ENCODE data around the gene CYP2W1.

The CYP2W1 gene

DNA sequence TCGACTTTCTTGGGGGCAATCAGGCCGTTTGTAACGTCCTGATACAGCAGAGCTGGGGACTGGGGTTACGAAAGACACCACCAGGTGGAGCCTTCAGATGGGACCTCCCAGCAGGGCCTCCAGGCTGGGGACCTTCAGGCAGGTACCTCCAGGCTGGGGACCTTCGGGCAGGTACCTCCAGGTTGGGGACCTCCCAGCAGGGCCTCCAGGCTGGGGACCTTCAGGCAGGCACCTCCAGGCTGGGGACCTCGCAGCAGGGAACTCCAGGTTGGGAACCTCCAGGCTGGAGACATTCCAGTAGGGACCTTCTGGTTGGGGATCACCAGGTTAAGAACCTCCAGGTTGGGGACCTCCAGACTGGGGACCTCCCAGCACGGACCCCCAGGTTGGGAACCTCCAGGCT, 37.9 kb downstream of the CYP2W1 start:
- no peak overlapping the region for H2BK120ac ChIP-seq (ENCODE audit: insufficient read depth, low read length, poor library complexity)
- no peak overlapping the region for H3K4me3 ChIP-seq (ENCODE audit: low read depth, low read length)
- no peak overlapping the region for H3K27ac ChIP-seq (ENCODE audit: low read depth, low read length)
- no peak overlapping the region for H4K91ac ChIP-seq (ENCODE audit: low read depth, low read length)
- H2AFZ ChIP-seq (ENCODE audit: insufficient read depth, low read length, poor library complexity), result no peak overlapping the region
- H3K4ac ChIP-seq (ENCODE audit: low read depth, low read length), result no peak overlapping the region
- H3K18ac ChIP-seq (ENCODE audit: low read length), result no peak overlapping the region
- H2AK5ac ChIP-seq (ENCODE audit: low read length), result no peak overlapping the region
- WGBS (ENCODE audit: extremely low coverage, insufficient coverage, insufficient read length), result no CpG with 5 or more reads among the region's 7 CpGs
- no peak overlapping the region for H4K8ac ChIP-seq (ENCODE audit: low read depth, low read length)
- no peak overlapping the region for H3K23ac ChIP-seq (ENCODE audit: low read length)
- H3K27me3 ChIP-seq (ENCODE audit: insufficient read depth, low read length), result no peaks in the 10 kb centered on the region
- H3K79me2 ChIP-seq (ENCODE audit: control insufficient read depth, insufficient read depth, low read length, poor library complexity), result no peaks in the 10 kb centered on the region
- H3K79me1 ChIP-seq (ENCODE audit: low read length), result no peaks in the 10 kb centered on the region
- H4K12ac ChIP-seq (ENCODE audit: low read depth, low read length), result no peak overlapping the region
- H3K36me3 ChIP-seq (ENCODE audit: control insufficient read depth in 1 of 2, insufficient read depth in 2 of 2, low read length in 2 of 2), result peaks cover 25 to 35% of the 10 kb centered on the region in 2 experiments
- peaks cover 10% of the 10 kb centered on the region for H3K9me3 ChIP-seq (ENCODE audit: insufficient read depth, low read depth, low read length)
- no peak overlapping the region for H2BK5ac ChIP-seq (ENCODE audit: low read depth, low read length, poor library complexity)
- peaks cover under 1 to 7% of the 10 kb centered on the region in 2 experiments for H3K4me1 ChIP-seq (ENCODE audit: control insufficient read depth in 1 of 2, insufficient read depth in 2 of 2, low read length in 2 of 2)
- H3K9ac ChIP-seq (ENCODE audit: low read length), result no peak overlapping the region
- H2BK12ac ChIP-seq (ENCODE audit: low read length), result no peak overlapping the region
- H3K14ac ChIP-seq (ENCODE audit: low read length), result no peak overlapping the region
- no peak for DNase-seq
- no peak overlapping the region for H3K4me2 ChIP-seq (ENCODE audit: low read length)

DNA sequence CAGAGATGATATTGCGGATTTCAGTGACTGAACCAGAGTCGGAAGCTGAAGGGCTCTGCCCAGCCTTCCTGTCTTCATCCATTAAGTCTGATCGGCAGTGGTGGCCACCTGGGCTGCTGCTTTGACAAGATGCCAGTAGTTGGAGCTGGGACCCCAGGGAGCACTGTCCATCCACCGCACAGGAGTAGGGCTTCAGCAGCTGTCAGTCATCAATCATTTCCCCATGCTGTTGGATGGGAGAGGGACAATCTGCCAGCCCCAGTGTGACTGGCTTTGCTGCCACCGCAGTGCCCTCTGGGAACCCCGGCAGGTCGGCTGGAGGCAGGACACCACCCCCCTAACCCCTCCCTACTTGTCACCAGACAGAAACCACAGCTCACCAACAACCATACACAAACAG, 38.4 kb downstream of the CYP2W1 start:
- peaks cover 30 to 39% of the 10 kb centered on the region in 2 experiments for H3K36me3 ChIP-seq (ENCODE audit: control insufficient read depth in 1 of 2, insufficient read depth in 2 of 2, low read length in 2 of 2)
- H2BK12ac ChIP-seq (ENCODE audit: low read length), result no peak overlapping the region
- no peak overlapping the region for H2AK5ac ChIP-seq (ENCODE audit: low read length)
- no peak overlapping the region for H3K4me2 ChIP-seq (ENCODE audit: low read length)
- H3K27ac ChIP-seq (ENCODE audit: low read depth, low read length), result no peak overlapping the region
- no peak overlapping the region for H2BK120ac ChIP-seq (ENCODE audit: insufficient read depth, low read length, poor library complexity)
- H3K79me1 ChIP-seq (ENCODE audit: low read length), result no peaks in the 10 kb centered on the region
- peaks cover 10% of the 10 kb centered on the region for H3K9me3 ChIP-seq (ENCODE audit: insufficient read depth, low read depth, low read length)
- H3K27me3 ChIP-seq (ENCODE audit: insufficient read depth, low read length), result no peaks in the 10 kb centered on the region
- no peak overlapping the region for H3K4me3 ChIP-seq (ENCODE audit: low read depth, low read length)
- H3K79me2 ChIP-seq (ENCODE audit: control insufficient read depth, insufficient read depth, low read length, poor library complexity), result no peaks in the 10 kb centered on the region
- no peak overlapping the region for H2AFZ ChIP-seq (ENCODE audit: insufficient read depth, low read length, poor library complexity)
- peaks cover 0 to 3% of the 10 kb centered on the region in 2 experiments for H3K4me1 ChIP-seq (ENCODE audit: control insufficient read depth in 1 of 2, insufficient read depth in 2 of 2, low read length in 2 of 2)
- no peak for DNase-seq
- no CpG with 5 or more reads among the region's 7 CpGs for WGBS (ENCODE audit: extremely low coverage, insufficient coverage, insufficient read length)
- H3K23ac ChIP-seq (ENCODE audit: low read length), result no peak overlapping the region
- H4K8ac ChIP-seq (ENCODE audit: low read depth, low read length), result no peak overlapping the region
- no peak overlapping the region for H2BK5ac ChIP-seq (ENCODE audit: low read depth, low read length, poor library complexity)
- H3K18ac ChIP-seq (ENCODE audit: low read length), result no peak overlapping the region
- no peak overlapping the region for H3K4ac ChIP-seq (ENCODE audit: low read depth, low read length)
- H3K14ac ChIP-seq (ENCODE audit: low read length), result no peak overlapping the region
- no peak overlapping the region for H3K9ac ChIP-seq (ENCODE audit: low read length)
- H4K91ac ChIP-seq (ENCODE audit: low read depth, low read length), result no peak overlapping the region
- H4K12ac ChIP-seq (ENCODE audit: low read depth, low read length), result no peak overlapping the region

DNA sequence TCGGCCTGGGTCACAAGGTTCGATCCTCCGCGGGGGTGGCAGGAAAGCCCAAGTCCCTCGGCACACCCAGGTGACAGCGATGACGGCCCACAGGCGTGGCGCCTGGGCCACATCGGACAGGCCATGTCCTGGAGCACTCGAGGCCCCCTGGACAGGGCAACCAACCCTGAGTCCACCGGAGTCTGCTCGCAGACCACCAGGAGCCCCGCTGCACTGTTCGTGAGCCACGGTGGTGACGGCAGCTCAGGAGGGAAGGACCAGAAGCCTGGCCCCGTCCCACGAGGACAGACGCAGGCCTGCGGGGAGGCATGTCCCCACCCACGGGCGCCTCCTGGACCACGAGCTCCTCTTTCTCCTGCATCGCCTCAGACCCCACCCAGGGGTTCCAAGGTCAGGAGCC, 39.0 kb downstream of the CYP2W1 start:
- Histone ChIP-seq H2AK5ac (ENCODE audit: low read length) (no peak overlapping the region), H3K4me3 (ENCODE audit: low read depth, low read length) (no peak overlapping the region), H4K12ac (ENCODE audit: low read depth, low read length) (no peak overlapping the region), H3K4ac (ENCODE audit: low read depth, low read length) (no peak overlapping the region), H3K18ac (ENCODE audit: low read length) (peak overlapping the region; percentile 34), H3K9me3 (ENCODE audit: insufficient read depth, low read depth, low read length) (peaks cover 7% of the 10 kb centered on the region), H3K4me1 (ENCODE audit: control insufficient read depth in 1 of 2, insufficient read depth in 2 of 2, low read length in 2 of 2) (peaks cover 2 to 4% of the 10 kb centered on the region in 2 experiments), H3K23ac (ENCODE audit: low read length) (no peak overlapping the region), H4K91ac (ENCODE audit: low read depth, low read length) (no peak overlapping the region), H3K27ac (ENCODE audit: low read depth, low read length) (no peak overlapping the region), H2BK120ac (ENCODE audit: insufficient read depth, low read length, poor library complexity) (no peak overlapping the region), H3K36me3 (ENCODE audit: control insufficient read depth in 1 of 2, insufficient read depth in 2 of 2, low read length in 2 of 2) (peaks cover 30 to 39% of the 10 kb centered on the region in 2 experiments), H2BK5ac (ENCODE audit: low read depth, low read length, poor library complexity) (no peak overlapping the region), H3K4me2 (ENCODE audit: low read length) (no peak overlapping the region), H3K79me2 (ENCODE audit: control insufficient read depth, insufficient read depth, low read length, poor library complexity) (no peaks in the 10 kb centered on the region), H2BK12ac (ENCODE audit: low read length) (no peak overlapping the region), H4K8ac (ENCODE audit: low read depth, low read length) (no peak overlapping the region), H3K9ac (ENCODE audit: low read length) (no peak overlapping the region), H3K14ac (ENCODE audit: low read length) (no peak overlapping the region), H2AFZ (ENCODE audit: insufficient read depth, low read length, poor library complexity) (no peak overlapping the region), H3K79me1 (ENCODE audit: low read length) (no peaks in the 10 kb centered on the region), H3K27me3 (ENCODE audit: insufficient read depth, low read length) (no peaks in the 10 kb centered on the region)
- DNase-seq, result no peak
- no CpG with 5 or more reads among the region's 25 CpGs for WGBS (ENCODE audit: extremely low coverage, insufficient coverage, insufficient read length)

DNA sequence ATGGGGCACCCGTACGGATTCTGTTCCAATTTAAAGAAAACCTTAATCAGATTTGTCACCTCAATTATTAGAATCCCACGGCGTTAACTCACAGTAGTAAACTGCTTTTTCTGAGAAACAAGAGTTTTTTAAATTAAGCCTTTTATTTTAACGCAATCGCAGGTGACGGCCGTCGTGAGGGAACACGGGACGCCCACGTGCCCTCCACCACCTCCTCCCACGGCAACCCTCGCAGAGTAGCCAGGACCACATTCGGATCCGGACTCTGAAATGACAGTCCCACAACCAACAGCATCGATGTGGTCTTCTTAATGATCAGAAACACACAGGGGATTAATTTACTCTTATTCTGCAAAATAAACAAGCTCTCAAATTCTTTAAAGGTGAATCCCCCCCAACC, 39.4 kb downstream of the CYP2W1 start:
- Histone ChIP-seq H3K9ac (ENCODE audit: low read length) (no peak overlapping the region), H4K12ac (ENCODE audit: low read depth, low read length) (no peak overlapping the region), H3K18ac (ENCODE audit: low read length) (no peak overlapping the region), H3K4ac (ENCODE audit: low read depth, low read length) (no peak overlapping the region), H2BK120ac (ENCODE audit: insufficient read depth, low read length, poor library complexity) (no peak overlapping the region), H3K9me3 (ENCODE audit: insufficient read depth, low read depth, low read length) (peaks cover 7% of the 10 kb centered on the region), H2AFZ (ENCODE audit: insufficient read depth, low read length, poor library complexity) (no peak overlapping the region), H4K91ac (ENCODE audit: low read depth, low read length) (no peak overlapping the region), H4K8ac (ENCODE audit: low read depth, low read length) (no peak overlapping the region), H3K4me2 (ENCODE audit: low read length) (no peak overlapping the region), H3K14ac (ENCODE audit: low read length) (no peak overlapping the region), H3K36me3 (ENCODE audit: control insufficient read depth in 1 of 2, insufficient read depth in 2 of 2, low read length in 2 of 2) (peaks cover 27 to 39% of the 10 kb centered on the region in 2 experiments), H3K4me1 (ENCODE audit: control insufficient read depth in 1 of 2, insufficient read depth in 2 of 2, low read length in 2 of 2) (peaks cover 4% of the 10 kb centered on the region in 2 experiments), H2AK5ac (ENCODE audit: low read length) (no peak overlapping the region), H3K4me3 (ENCODE audit: low read depth, low read length) (no peak overlapping the region), H3K27me3 (ENCODE audit: insufficient read depth, low read length) (no peaks in the 10 kb centered on the region), H3K79me1 (ENCODE audit: low read length) (peaks cover 2% of the 10 kb centered on the region), H3K79me2 (ENCODE audit: control insufficient read depth, insufficient read depth, low read length, poor library complexity) (no peaks in the 10 kb centered on the region), H2BK12ac (ENCODE audit: low read length) (no peak overlapping the region), H3K23ac (ENCODE audit: low read length) (no peak overlapping the region), H3K27ac (ENCODE audit: low read depth, low read length) (no peak overlapping the region), H2BK5ac (ENCODE audit: low read depth, low read length, poor library complexity) (no peak overlapping the region)
- no CpG with 5 or more reads among the region's 17 CpGs for WGBS (ENCODE audit: extremely low coverage, insufficient coverage, insufficient read length)
- DNase-seq, result no peak
